ENCODE data around the gene DESI2.

- TF ChIP-seq CTCF (IDR thresholded peaks at IDR 0.05): no peak
- no peak for TF ChIP-seq POLR2AphosphoS5 (IDR thresholded peaks at IDR 0.05; ENCODE audit: low read depth, low read length)
- no peak for TF ChIP-seq REST (IDR thresholded peaks at IDR 0.05; ENCODE audit: insufficient read depth in 1 of 2, low read depth in 2 of 2, low read length in 1 of 2)
- TF ChIP-seq SIN3A (IDR thresholded peaks at IDR 0.05; ENCODE audit: borderline replicate concordance, insufficient read depth, low read depth, low read length): no peak
- TF ChIP-seq TCF7L2 (IDR thresholded peaks at IDR 0.05; ENCODE audit: low read depth, low read length): no peak
Observed at GRCh38 chr1:244709476-244710368, 56.8 kb downstream of the DESI2 start.

All from Panc1 (cell line).